ENCODE results near the gene DEDD2.

DNA sequence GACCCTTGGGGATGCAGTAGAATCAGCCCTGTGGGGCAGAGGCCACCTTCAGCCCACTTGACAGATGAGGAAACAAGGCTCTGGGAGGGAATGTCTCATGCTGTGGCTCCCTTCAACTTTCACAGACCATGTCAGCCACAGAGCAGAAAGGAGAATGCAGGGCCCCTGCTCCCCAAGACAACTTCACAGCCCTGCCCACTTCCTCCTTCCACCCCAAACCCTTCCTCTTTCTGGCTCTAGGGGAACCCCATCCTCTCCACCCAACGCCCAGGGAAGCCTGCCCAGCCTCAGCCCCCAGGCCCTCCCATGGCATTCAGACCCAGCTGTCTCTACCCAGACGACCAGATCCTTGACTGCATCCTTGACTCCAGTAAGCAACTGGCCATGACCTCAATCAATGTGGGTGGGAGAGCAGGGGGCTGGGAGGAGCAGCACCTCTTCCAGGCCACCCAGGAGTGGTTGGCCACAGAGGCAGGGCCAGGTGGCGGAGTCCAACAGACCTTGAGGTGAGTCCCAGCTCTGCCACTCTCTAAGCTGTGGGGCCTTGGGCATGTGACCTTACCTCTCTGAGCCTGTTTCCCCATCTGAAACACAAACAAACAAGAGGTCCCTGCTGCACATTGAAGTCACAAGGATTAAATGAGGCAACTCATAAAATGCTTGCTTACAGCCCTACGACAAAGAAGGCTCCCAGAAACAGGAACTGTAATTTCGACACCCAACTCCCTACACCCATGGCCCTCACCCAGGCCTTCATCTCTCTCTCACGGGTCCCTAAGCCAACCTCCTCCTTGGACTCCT lies 15.8 kb downstream of the DEDD2 start:
- no peak for TF ChIP-seq EZH2 (IDR thresholded peaks at IDR 0.05)
- no peak for TF ChIP-seq POLR2AphosphoS5 (IDR thresholded peaks at IDR 0.05; ENCODE audit: borderline replicate concordance, low read depth, low read length)
- no peak for TF ChIP-seq FOXP2 (optimal IDR thresholded peaks at IDR 0.05; ENCODE audit: control extremely low read depth, extremely low read length, insufficient read depth)

Data from SK-N-MC (cell line).